SK-N-SH (cell line): ENCODE measurements around the gene CSRNP3.

Source experiments
- MXI1 ChIP-seq: IDR thresholded peaks from 2 replicates; pipeline ENCODE4 v1.6.1; 2012; ENCODE audit warnings: mild to moderate bottlenecking, low read depth, low read length, improper control_type of control experiment
- POLR2AphosphoS5 ChIP-seq: IDR thresholded peaks from 2 replicates; pipeline ENCODE4 v1.6.1; 2012; ENCODE audit warnings: low read depth, low read length
- SMC3 ChIP-seq: IDR thresholded peaks from 2 replicates; pipeline ENCODE4 v1.6.1; 2012; ENCODE audit warnings: low read depth, low read length, improper control_type of control experiment
- TAF1 ChIP-seq: IDR thresholded peaks from 2 replicates; pipeline ENCODE4 v1.6.1; 2012; ENCODE audit warnings: low read depth, mild to moderate bottlenecking, low read length, moderate library complexity, borderline replicate concordance
- TCF12 ChIP-seq: IDR thresholded peaks from 2 replicates; pipeline ENCODE4 v1.4.0; 2012
- TF ChIP-seq, protein P1 (sequence below): fragments of 200-600 bp; sonication (generic); IDR thresholded peaks from 2 replicates; pipeline ENCODE4 v1.6.1; 2017; ENCODE audit warnings: antibody characterized with exemption, mild to moderate bottlenecking, moderate library complexity
- TF ChIP-seq, protein P2 (sequence below): IDR thresholded peaks from 2 replicates; pipeline ENCODE4 v1.4.0; 2012; ENCODE audit warnings: low read depth
- TF ChIP-seq, protein P3 (sequence below): fragments of 150-350 bp; IDR thresholded peaks from 2 replicates; pipeline ENCODE4 v1.6.1; 2016; ENCODE audit warnings: mild to moderate bottlenecking, low read depth, low read length
- TF ChIP-seq, protein P4 (sequence below): IDR thresholded peaks from 2 replicates; pipeline ENCODE4 v1.6.1; 2012; ENCODE audit warnings: mild to moderate bottlenecking, low read depth, low read length, moderate library complexity

GRCh38 chr2:165558832-165559231, 89.3 kb downstream of the CSRNP3 start:
- TF ChIP-seq, protein P1, sequence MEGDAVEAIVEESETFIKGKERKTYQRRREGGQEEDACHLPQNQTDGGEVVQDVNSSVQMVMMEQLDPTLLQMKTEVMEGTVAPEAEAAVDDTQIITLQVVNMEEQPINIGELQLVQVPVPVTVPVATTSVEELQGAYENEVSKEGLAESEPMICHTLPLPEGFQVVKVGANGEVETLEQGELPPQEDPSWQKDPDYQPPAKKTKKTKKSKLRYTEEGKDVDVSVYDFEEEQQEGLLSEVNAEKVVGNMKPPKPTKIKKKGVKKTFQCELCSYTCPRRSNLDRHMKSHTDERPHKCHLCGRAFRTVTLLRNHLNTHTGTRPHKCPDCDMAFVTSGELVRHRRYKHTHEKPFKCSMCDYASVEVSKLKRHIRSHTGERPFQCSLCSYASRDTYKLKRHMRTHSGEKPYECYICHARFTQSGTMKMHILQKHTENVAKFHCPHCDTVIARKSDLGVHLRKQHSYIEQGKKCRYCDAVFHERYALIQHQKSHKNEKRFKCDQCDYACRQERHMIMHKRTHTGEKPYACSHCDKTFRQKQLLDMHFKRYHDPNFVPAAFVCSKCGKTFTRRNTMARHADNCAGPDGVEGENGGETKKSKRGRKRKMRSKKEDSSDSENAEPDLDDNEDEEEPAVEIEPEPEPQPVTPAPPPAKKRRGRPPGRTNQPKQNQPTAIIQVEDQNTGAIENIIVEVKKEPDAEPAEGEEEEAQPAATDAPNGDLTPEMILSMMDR: no peak
- TF ChIP-seq, protein P2, sequence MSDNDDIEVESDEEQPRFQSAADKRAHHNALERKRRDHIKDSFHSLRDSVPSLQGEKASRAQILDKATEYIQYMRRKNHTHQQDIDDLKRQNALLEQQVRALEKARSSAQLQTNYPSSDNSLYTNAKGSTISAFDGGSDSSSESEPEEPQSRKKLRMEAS: no peak
- TF ChIP-seq, protein P3, sequence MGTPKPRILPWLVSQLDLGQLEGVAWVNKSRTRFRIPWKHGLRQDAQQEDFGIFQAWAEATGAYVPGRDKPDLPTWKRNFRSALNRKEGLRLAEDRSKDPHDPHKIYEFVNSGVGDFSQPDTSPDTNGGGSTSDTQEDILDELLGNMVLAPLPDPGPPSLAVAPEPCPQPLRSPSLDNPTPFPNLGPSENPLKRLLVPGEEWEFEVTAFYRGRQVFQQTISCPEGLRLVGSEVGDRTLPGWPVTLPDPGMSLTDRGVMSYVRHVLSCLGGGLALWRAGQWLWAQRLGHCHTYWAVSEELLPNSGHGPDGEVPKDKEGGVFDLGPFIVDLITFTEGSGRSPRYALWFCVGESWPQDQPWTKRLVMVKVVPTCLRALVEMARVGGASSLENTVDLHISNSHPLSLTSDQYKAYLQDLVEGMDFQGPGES: no peak
- TF ChIP-seq, protein P4, sequence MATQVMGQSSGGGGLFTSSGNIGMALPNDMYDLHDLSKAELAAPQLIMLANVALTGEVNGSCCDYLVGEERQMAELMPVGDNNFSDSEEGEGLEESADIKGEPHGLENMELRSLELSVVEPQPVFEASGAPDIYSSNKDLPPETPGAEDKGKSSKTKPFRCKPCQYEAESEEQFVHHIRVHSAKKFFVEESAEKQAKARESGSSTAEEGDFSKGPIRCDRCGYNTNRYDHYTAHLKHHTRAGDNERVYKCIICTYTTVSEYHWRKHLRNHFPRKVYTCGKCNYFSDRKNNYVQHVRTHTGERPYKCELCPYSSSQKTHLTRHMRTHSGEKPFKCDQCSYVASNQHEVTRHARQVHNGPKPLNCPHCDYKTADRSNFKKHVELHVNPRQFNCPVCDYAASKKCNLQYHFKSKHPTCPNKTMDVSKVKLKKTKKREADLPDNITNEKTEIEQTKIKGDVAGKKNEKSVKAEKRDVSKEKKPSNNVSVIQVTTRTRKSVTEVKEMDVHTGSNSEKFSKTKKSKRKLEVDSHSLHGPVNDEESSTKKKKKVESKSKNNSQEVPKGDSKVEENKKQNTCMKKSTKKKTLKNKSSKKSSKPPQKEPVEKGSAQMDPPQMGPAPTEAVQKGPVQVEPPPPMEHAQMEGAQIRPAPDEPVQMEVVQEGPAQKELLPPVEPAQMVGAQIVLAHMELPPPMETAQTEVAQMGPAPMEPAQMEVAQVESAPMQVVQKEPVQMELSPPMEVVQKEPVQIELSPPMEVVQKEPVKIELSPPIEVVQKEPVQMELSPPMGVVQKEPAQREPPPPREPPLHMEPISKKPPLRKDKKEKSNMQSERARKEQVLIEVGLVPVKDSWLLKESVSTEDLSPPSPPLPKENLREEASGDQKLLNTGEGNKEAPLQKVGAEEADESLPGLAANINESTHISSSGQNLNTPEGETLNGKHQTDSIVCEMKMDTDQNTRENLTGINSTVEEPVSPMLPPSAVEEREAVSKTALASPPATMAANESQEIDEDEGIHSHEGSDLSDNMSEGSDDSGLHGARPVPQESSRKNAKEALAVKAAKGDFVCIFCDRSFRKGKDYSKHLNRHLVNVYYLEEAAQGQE: no peak
- no peak for TF ChIP-seq SMC3
- no peak for TF ChIP-seq MXI1
- TF ChIP-seq TCF12: no peak
- TF ChIP-seq TAF1: no peak
- no peak for TF ChIP-seq POLR2AphosphoS5
